Measurements from ENCODE around the gene AGRP. TPM values are rescaled to one million over a fixed set of nuclear protein-coding genes. Genes with fewer than 3 reads are reported as not detected.

Gene AGRP
- total RNA-seq, 1 experiment from 2014 or later: not detected

- H4K8ac ChIP-seq (replicated peaks; ENCODE audit: insufficient read length, low read depth, low read length): no peak overlapping the region
- no peak overlapping the region for H3K9ac ChIP-seq (ENCODE audit: extremely low read depth, insufficient read length, low read length)
- H2BK5ac ChIP-seq (ENCODE audit: insufficient read length, low read length): no peak overlapping the region
- H3K79me1 ChIP-seq (ENCODE audit: insufficient read depth, low read depth, low read length, poor library complexity, severe bottlenecking): no peaks in the 10 kb centered on the region
- peaks cover under 1% of the 10 kb centered on the region for H4K20me1 ChIP-seq (ENCODE audit: control insufficient read depth, insufficient read depth, insufficient read length)
- no CpG with 5 or more reads among the region's 4 CpGs for WGBS (ENCODE audit: extremely low coverage, insufficient read length, low lambda C conversion rate)
- Mint-ChIP-seq H3K27ac (no peak overlapping the region), H3K4me1 (peaks cover 5 to 11% of the 10 kb centered on the region in 2 experiments), H3K36me3 (ENCODE audit: insufficient read depth in 1 of 3, low read depth in 3 of 3) (no peaks in the 10 kb centered on the region), H3K4me3 (no peak overlapping the region), H3K9me3 (peaks cover 0 to 4% of the 10 kb centered on the region in 2 experiments; a peak in 1 of 5 replicates), H3K27me3 (ENCODE audit: low read depth) (peaks cover 92% of the 10 kb centered on the region)
- no peak overlapping the region for H3K23ac ChIP-seq (ENCODE audit: insufficient read length, low read depth, low read length)
- no peak overlapping the region for H3K4ac ChIP-seq (ENCODE audit: low read depth, low read length)
- DNase-seq: no peak
- no peak overlapping the region for H2AFZ ChIP-seq (ENCODE audit: low read length)
- no peaks in the 10 kb centered on the region for H3K9me3 ChIP-seq (ENCODE audit: control insufficient read depth, low read depth, low read length)
- H3K56ac ChIP-seq (ENCODE audit: insufficient read length, low read depth, low read length): no peak overlapping the region
- no peak overlapping the region for H4K91ac ChIP-seq (ENCODE audit: insufficient read length, low read depth, low read length)
- H3T11ph ChIP-seq (ENCODE audit: low read length): no peak overlapping the region
- no peak overlapping the region for H3K27ac ChIP-seq (ENCODE audit: insufficient read length, low read depth, low read length)
- H3K14ac ChIP-seq (ENCODE audit: insufficient read depth, low read length): no peak overlapping the region
- no peak overlapping the region for H3K18ac ChIP-seq (ENCODE audit: insufficient read length, low read depth, low read length)
- H3K23me2 ChIP-seq (ENCODE audit: insufficient read length, low read depth, low read length, poor library complexity, severe bottlenecking): peaks cover 18% of the 10 kb centered on the region
- H2BK120ac ChIP-seq (ENCODE audit: low read depth, low read length, poor library complexity, severe bottlenecking): no peak overlapping the region
- no peak overlapping the region for H2BK15ac ChIP-seq (ENCODE audit: low read depth, low read length)
- no peak for TF ChIP-seq CTCF (conservative IDR thresholded peaks at IDR 0.05)
- peaks cover 68% of the 10 kb centered on the region; the same call in 1 of the 2 replicates for H3K27me3 ChIP-seq (ENCODE audit: insufficient read depth, low read length)
- H3K79me2 ChIP-seq (ENCODE audit: insufficient read depth, low read length): no peaks in the 10 kb centered on the region
- no peak overlapping the region for H2BK20ac ChIP-seq (ENCODE audit: low read depth, low read length, poor library complexity, severe bottlenecking)
- no peak overlapping the region for H2AK5ac ChIP-seq (ENCODE audit: insufficient read length, low read length)
- no peaks in the 10 kb centered on the region; the same call in 1 of the 2 replicates for H3K4me1 ChIP-seq (ENCODE audit: insufficient read depth, low read length)
- no peak overlapping the region for H4K5ac ChIP-seq (ENCODE audit: insufficient read length, low read depth, low read length)
- H3K4me2 ChIP-seq (ENCODE audit: insufficient read depth, insufficient read length, low read length): no peak overlapping the region
- no peak overlapping the region for H2BK12ac ChIP-seq (ENCODE audit: insufficient read length, low read depth, low read length)
These were observed 47.9 kb upstream of the AGRP start for GRCh38 chr16:67531247-67531646.
